Vagina (tissue), 2 donors: ENCODE results near the gene KBTBD12. TPM values are rescaled to one million over a fixed set of nuclear protein-coding genes. Genes with fewer than 3 reads are reported as not detected.

ENCODE experiments used
- DNase-seq, 2 donors: peaks; one replicate each; pipeline ENCODE4 v3.0.0-alpha.2; 2017; ENCODE audit errors: extremely low spot score in 2 of 2
- H3K27ac ChIP-seq: fragments of 200-600 bp; sonication (generic); one replicate; pipeline ENCODE4 v1.5.1; 2019
- H3K27me3 ChIP-seq: fragments of 200-600 bp; sonication (generic); one replicate; pipeline ENCODE4 v1.5.1; 2019
- H3K36me3 ChIP-seq, 2 donors: fragments of 200-600 bp; sonication (generic); one replicate each; pipeline ENCODE4 v1.5.1; 2017 to 2019
- H3K4me1 ChIP-seq: fragments of 200-600 bp; sonication (generic); one replicate; pipeline ENCODE4 v1.5.1; 2019
- H3K4me3 ChIP-seq, 2 donors: fragments of 200-600 bp; sonication (generic); 1 replicate in 1 of 2; 2 replicates in 1 of 2; pipeline ENCODE4 v1.5.1; 2016 to 2019
- H3K9me3 ChIP-seq: fragments of 200-600 bp; sonication (generic); one replicate; pipeline ENCODE4 v1.5.1; 2019
- POLR2A ChIP-seq, 2 donors: fragments of 450-650 bp; IDR thresholded peaks; one replicate each; pipeline ENCODE4 v1.6.1; 2017; ENCODE audit warnings: antibody characterized with exemption in 2 of 2, mild to moderate bottlenecking in 2 of 2, moderate library complexity in 2 of 2
- POLR2AphosphoS5 ChIP-seq, 2 donors: sonication (generic); formaldehyde crosslinking; IDR thresholded peaks; one replicate each; pipeline ENCODE4 v1.9.0; 2017; ENCODE audit warnings: antibody characterized with exemption in 2 of 2, mild to moderate bottlenecking in 2 of 2, low read depth in 1 of 2; ENCODE audit not compliant: insufficient read depth in 1 of 2
- intact Hi-C: fragments of 100-400 bp; cut with DNase I; formaldehyde crosslinking; loops from one replicate; pipeline ENCODE4 v1.15.1; 2023
- small RNA-seq: library from RNA; depleted of rRNA; stranded (forward); fragments of <200 nt; gene quantifications from one replicate; pipeline ENCODE3, GENCODE V24; 2016
- total RNA-seq: library from RNA; depleted of rRNA; stranded (reverse); fragments of >200 nt; gene quantifications from one replicate; pipeline ENCODE4 v1.2.3, GENCODE V29; 2016
- TF ChIP-seq, protein P1 (sequence below), 3 experiments: fragments of 450-650 bp in 2 of 3; fragments of 200-600 bp in 1 of 3; sonication (generic) in 1 of 3; IDR thresholded peaks; one replicate each; pipeline ENCODE4 v1.5.1; 2017 to 2019; ENCODE audit warnings: antibody characterized with exemption in 3 of 3, mild to moderate bottlenecking in 2 of 3, moderate library complexity in 2 of 3

KBTBD12 gene
- total RNA-seq, 1 donor from 2014 or later, result not detected

DNA sequence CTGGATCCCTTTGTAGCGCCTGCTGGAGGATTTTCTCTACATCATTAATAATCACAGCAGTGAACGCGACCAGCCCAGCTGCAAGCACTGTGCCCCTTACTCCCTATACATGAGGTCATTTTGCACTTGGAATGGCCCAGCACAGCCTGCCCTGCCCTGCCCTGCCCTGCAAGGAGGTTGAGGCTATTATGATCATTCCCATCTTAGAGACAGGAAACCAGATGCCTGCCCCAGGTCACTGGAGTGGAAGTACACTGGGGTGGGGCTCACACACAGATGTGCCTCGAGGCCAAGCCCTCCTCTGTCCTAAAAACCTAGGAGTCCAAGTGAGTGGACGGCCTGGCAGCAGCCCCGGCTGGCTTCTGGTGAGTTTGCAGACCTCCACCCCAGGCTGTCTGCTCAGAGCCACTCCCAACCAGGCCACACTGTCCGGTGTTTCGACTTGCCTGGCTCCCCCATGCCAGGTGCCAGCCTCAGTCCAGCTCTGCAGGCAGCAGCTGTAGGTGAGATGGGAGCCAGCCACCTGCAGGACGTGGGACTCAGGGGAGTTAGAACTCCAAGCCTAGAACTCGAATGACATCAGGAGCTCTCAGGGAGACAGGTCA, 106.8 kb downstream of the KBTBD12 start:
- TF ChIP-seq, protein P1, sequence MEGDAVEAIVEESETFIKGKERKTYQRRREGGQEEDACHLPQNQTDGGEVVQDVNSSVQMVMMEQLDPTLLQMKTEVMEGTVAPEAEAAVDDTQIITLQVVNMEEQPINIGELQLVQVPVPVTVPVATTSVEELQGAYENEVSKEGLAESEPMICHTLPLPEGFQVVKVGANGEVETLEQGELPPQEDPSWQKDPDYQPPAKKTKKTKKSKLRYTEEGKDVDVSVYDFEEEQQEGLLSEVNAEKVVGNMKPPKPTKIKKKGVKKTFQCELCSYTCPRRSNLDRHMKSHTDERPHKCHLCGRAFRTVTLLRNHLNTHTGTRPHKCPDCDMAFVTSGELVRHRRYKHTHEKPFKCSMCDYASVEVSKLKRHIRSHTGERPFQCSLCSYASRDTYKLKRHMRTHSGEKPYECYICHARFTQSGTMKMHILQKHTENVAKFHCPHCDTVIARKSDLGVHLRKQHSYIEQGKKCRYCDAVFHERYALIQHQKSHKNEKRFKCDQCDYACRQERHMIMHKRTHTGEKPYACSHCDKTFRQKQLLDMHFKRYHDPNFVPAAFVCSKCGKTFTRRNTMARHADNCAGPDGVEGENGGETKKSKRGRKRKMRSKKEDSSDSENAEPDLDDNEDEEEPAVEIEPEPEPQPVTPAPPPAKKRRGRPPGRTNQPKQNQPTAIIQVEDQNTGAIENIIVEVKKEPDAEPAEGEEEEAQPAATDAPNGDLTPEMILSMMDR (IDR thresholded peaks at IDR 0.05), result no peak
- TF ChIP-seq POLR2A (IDR thresholded peaks at IDR 0.05) (no peak), POLR2AphosphoS5 (IDR thresholded peaks at IDR 0.05; ENCODE audit: insufficient read depth in 1 of 2, low read depth in 1 of 2) (no peak)
- intact Hi-C loops, result no loop called here
- no peak for DNase-seq

GRCh38 chr3:128033102-128033501, 118.1 kb downstream of the KBTBD12 start:
- DNase-seq, result no peak
- intact Hi-C loops, result no loop called here
- Histone ChIP-seq H3K4me3 (no peak overlapping the region), H3K27me3 (no peaks in the 10 kb centered on the region), H3K4me1 (no peaks in the 10 kb centered on the region), H3K27ac (no peak overlapping the region), H3K36me3 (no peaks in the 10 kb centered on the region), H3K9me3 (no peaks in the 10 kb centered on the region)
- no peak for TF ChIP-seq POLR2A (IDR thresholded peaks at IDR 0.05)
- TF ChIP-seq, protein P1 (IDR thresholded peaks at IDR 0.05), result no peak
- no peak for TF ChIP-seq POLR2AphosphoS5 (IDR thresholded peaks at IDR 0.05; ENCODE audit: insufficient read depth in 1 of 2, low read depth in 1 of 2)

More for the DNA sequence above, 106.8 kb downstream of the KBTBD12 start:
- H3K36me3 ChIP-seq, result no peaks in the 10 kb centered on the region
- no peak overlapping the region for H3K27ac ChIP-seq
- H3K9me3 ChIP-seq, result no peaks in the 10 kb centered on the region
- H3K4me1 ChIP-seq, result no peaks in the 10 kb centered on the region
- H3K4me3 ChIP-seq, result no peak overlapping the region
- H3K27me3 ChIP-seq, result no peaks in the 10 kb centered on the region

DNA sequence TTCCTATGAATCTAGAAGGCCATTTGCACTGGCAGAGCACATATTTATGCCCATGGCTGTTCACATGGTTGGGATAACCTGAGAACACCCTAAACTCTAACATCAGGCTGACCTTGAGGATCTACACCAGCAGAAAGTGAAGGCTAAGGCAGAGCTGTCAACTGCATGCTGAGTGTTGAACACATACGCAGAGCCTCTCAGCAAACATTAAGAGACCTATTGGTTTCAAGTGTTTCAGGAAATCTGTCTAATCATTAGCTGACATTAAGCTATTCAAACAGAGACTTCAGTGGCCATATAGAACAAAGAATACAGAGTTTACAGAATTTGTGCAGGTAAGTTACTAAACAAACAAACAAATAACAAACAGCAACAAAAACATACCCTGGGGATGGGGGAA, 121.1 kb downstream of the KBTBD12 start:
- H3K36me3 ChIP-seq, result no peaks in the 10 kb centered on the region
- no peaks in the 10 kb centered on the region for H3K4me1 ChIP-seq
- intact Hi-C loops, result no loop called here
- no peak overlapping the region for H3K27ac ChIP-seq
- H3K9me3 ChIP-seq, result no peaks in the 10 kb centered on the region
- TF ChIP-seq POLR2AphosphoS5 (IDR thresholded peaks at IDR 0.05; ENCODE audit: insufficient read depth in 1 of 2, low read depth in 1 of 2), result no peak
- DNase-seq, result no peak
- H3K4me3 ChIP-seq, result no peak overlapping the region
- H3K27me3 ChIP-seq, result no peaks in the 10 kb centered on the region

Small RNA genes within 50 kb of the gene (small RNA-seq; reads per million reads assigned to genes)
- gene RNA5SP139, result not detected

Other genes with a start within 250 kb of the KBTBD12 start
- gene ABTB1, start 242.3 kb upstream of the KBTBD12 start, total RNA-seq, result 59.7 TPM
- 35.6 TPM for gene MGLL, start 92.7 kb upstream of the KBTBD12 start, total RNA-seq
- gene SEC61A1, start 137.2 kb downstream of the KBTBD12 start, total RNA-seq, result 92.8 TPM
- gene RUVBL1, start 208.6 kb downstream of the KBTBD12 start, total RNA-seq, result 26.0 TPM
- gene EEFSEC, start 238.2 kb downstream of the KBTBD12 start, total RNA-seq, result 24.6 TPM